OCI-LY3 (cell line): ENCODE measurements around the gene ZNF354B.

Experiments
- EZH2phosphoT487 ChIP-seq: fragments of 200-600 bp; shearing (Covaris generic); IDR thresholded peaks from 2 replicates; pipeline ENCODE4 v1.6.1; 2018; ENCODE audit warnings: antibody characterized with exemption, mixed run types, low read depth
- TF ChIP-seq, protein P1 (sequence below): fragments of 200-600, 300-600 bp; sonication (generic); IDR thresholded peaks from 2 replicates; pipeline ENCODE4 v1.5.1; 2014; ENCODE audit warnings: antibody characterized with exemption, low read length, low read depth

DNA sequence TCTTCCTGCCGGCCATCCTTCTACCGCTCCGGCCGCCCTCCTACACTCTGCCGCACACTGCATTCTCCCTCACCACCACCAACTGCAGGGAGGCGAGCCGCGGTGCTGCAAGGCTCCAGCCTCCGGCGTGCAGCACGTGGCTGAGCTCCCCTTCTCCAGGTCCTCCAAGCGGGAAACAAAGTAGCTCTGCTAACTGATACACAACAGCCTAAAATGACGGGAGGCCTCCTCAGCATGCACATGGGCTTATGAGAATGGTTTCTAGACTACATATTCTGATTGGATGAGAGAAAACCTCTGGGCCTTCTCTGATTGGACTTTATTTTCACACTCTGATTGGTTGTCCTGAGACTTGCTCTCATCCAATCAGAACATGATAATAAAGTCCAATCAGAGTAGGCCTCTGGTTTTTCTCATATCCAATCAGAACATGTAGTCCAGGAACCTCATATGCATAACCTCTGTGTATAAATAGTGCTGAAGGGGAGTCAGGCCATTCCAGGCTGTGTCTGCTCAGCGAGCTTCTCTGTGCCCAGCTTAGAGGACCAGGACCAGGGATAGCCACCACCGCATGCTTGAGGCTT lies 27.0 kb upstream of the ZNF354B start:
- TF ChIP-seq, protein P1, sequence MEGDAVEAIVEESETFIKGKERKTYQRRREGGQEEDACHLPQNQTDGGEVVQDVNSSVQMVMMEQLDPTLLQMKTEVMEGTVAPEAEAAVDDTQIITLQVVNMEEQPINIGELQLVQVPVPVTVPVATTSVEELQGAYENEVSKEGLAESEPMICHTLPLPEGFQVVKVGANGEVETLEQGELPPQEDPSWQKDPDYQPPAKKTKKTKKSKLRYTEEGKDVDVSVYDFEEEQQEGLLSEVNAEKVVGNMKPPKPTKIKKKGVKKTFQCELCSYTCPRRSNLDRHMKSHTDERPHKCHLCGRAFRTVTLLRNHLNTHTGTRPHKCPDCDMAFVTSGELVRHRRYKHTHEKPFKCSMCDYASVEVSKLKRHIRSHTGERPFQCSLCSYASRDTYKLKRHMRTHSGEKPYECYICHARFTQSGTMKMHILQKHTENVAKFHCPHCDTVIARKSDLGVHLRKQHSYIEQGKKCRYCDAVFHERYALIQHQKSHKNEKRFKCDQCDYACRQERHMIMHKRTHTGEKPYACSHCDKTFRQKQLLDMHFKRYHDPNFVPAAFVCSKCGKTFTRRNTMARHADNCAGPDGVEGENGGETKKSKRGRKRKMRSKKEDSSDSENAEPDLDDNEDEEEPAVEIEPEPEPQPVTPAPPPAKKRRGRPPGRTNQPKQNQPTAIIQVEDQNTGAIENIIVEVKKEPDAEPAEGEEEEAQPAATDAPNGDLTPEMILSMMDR, result no peak
- TF ChIP-seq EZH2phosphoT487, result no peak
